HFF-Myc (cell line): ENCODE results near the gene ALDH1L1.
A peak's percentile ranks its signal among the peaks of the same experiment; 100 is the strongest.

Experiments used
- DNase-seq: peaks from one replicate; pipeline ENCODE4 v3.0.0-alpha.2; 2011; ENCODE audit warnings: low read depth; ENCODE audit errors: extremely low read depth
- H3K4me3 ChIP-seq: replicated peaks from 2 replicates; pipeline ENCODE4 v1.5.1; 2011; ENCODE audit warnings: low read depth, mild to moderate bottlenecking, control low read depth, low read length
- CTCF ChIP-seq: IDR thresholded peaks from 2 replicates; pipeline ENCODE4 v1.5.1; 2012; ENCODE audit warnings: mild to moderate bottlenecking, low read depth, low read length, control low read depth; ENCODE audit errors: missing control alignments

Gene ALDH1L1

GRCh38 chr3:126186271-126186670 is 5.9 kb upstream of the ALDH1L1 start:
- H3K4me3 ChIP-seq: no peak overlapping the region
- DNase-seq: no peak
- no peak for TF ChIP-seq CTCF

DNA sequence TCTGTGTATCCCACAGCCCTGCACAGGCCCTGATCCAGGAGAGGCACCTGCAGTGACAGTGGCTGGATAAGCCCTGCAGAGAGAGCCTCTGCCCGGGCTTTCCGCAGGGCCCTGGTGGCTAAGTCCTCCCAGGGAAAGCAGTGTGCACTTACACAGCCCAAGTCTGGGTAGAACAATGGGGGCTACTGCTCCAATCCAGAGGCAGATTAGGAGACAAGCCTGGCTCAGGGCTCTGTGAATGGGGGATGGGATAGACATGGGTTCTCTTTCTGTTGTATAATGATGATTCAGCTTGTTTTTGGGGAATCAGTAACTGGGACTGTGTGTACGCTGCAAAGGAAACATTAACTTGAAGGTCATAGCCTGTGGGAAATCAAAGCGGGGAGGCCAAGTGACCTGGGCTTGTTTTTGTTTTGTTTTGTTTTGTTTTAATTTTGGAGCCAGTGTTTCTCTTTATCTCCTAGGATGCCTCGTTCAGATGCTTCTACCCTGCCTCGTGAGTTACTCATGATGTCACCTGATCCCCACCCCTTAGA is 4.1 kb upstream of the ALDH1L1 start:
- DNase-seq: no peak
- no peak for TF ChIP-seq CTCF
- no peak overlapping the region for H3K4me3 ChIP-seq

DNA sequence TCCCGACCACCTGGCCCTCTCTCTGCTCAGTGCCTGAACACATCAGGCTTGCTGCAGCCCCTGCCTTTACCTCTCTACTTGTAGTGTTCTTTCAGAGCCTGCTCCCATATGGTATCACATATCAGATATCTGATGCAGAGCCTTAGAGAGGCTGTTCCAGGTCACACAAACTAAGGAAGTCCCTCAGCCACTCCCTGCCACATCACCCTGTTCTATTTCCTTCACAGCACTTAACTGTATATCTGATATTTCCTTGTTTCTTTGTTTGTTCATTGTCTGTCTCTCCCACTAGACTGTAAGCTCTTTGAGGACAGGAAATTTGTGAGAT is 976 bp upstream of the ALDH1L1 start:
- TF ChIP-seq CTCF: no peak
- no peak for DNase-seq
- H3K4me3 ChIP-seq: no peak overlapping the region

- no peak for TF ChIP-seq CTCF
- DNase-seq: no peak
- H3K4me3 ChIP-seq: peak overlapping the region; percentile 25
These were observed 435 bp downstream of the ALDH1L1 start for GRCh38 chr3:126179825-126180476.

- no peak for TF ChIP-seq CTCF
- no peak overlapping the region for H3K4me3 ChIP-seq
- DNase-seq: no peak
These were observed 10.2 kb downstream of the ALDH1L1 start for GRCh38 chr3:126170073-126170777.

GRCh38 chr3:126167566-126167965 is 12.8 kb downstream of the ALDH1L1 start:
- no peak overlapping the region for H3K4me3 ChIP-seq
- DNase-seq: no peak
- no peak for TF ChIP-seq CTCF
